ENCODE results near the gene ZNF599. TPM values are rescaled to one million over a fixed set of nuclear protein-coding genes. Genes with fewer than 3 reads are reported as not detected.

Gene ZNF599
- total RNA-seq, 2 donors from 2014 or later, result 5.3 to 5.7 TPM

- Histone ChIP-seq H3K27me3 (no peaks in the 10 kb centered on the region), H3K4me3 (no peak overlapping the region), H3K36me3 (replicated peaks in 1 of 2; ENCODE audit: insufficient read depth in 1 of 2, low read depth in 2 of 2) (no peaks in the 10 kb centered on the region), H3K27ac (no peak overlapping the region), H3K9me3 (no peaks in the 10 kb centered on the region), H3K4me1 (no peaks in the 10 kb centered on the region)
- WGBS, 2 donors, result 69 to 70% methylated on average over 9 to 11 of the region's 11 CpGs
- intact Hi-C loops (cut with DNase I), result no loop called here
- ATAC-seq (no peak), DNase-seq (no peak)
- TF ChIP-seq POLR2A (IDR thresholded peaks at IDR 0.05), result no peak
- TF ChIP-seq CTCF (IDR thresholded peaks at IDR 0.05), result no peak
Observed at GRCh38 chr19:34722353-34722752, 50.7 kb downstream of the ZNF599 start.

DNA sequence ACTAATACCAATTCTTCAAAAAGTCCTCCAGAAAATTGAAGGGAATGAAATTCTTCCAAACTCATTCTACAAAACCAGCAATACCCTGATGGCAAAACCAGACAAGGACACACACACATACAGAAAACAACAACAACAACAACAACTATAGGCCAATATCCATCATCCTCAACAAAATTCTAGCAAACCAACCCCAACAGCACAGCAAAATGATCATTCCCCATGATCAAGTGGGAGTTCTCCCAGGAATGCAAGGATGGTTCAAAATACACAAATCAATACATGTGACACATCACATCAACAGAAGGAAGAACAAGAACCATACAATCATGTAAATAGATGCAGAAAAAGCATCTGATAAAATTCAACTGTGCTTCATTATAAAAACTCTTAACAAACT lies 57.7 kb downstream of the ZNF599 start:
- intact Hi-C loops (cut with DNase I), result loop anchor here (5.0 kb wide), 1 partner anchor 213 kb away; no protein-coding TSS in a partner anchor

DNA sequence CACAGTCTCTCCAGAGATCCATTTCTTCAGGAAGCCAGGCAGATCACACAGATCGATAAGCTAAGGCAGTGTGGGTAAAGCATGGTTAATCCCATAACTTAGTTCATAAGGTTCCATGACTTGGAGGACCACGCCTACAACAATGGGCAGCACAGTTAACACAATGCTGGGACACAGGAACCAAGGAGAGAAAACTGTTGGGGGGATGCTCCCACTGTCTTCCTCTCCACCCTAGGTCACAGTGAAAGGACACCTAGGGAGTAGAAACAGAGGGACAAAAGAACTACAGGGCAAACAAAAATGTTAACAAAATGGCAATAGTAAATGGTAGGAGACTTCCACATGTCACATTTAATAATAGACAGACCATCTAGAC lies 59.8 kb downstream of the ZNF599 start:
- Histone ChIP-seq H3K27ac (no peak overlapping the region), H3K36me3 (replicated peaks in 1 of 2; ENCODE audit: insufficient read depth in 1 of 2, low read depth in 2 of 2) (no peaks in the 10 kb centered on the region), H3K27me3 (no peaks in the 10 kb centered on the region), H3K4me3 (no peak overlapping the region), H3K9me3 (no peaks in the 10 kb centered on the region), H3K4me1 (no peaks in the 10 kb centered on the region)
- WGBS, 2 donors, result 74 to 79% methylated on average over 2 of the region's 2 CpGs
- DNase-seq (no peak), ATAC-seq (no peak)
- intact Hi-C loops (cut with DNase I), result loop anchor here (5.0 kb wide), 1 partner anchor 76 kb away; no protein-coding TSS in a partner anchor
- TF ChIP-seq POLR2A (IDR thresholded peaks at IDR 0.05) (no peak), CTCF (IDR thresholded peaks at IDR 0.05) (no peak)

More for the DNA sequence above, 57.7 kb downstream of the ZNF599 start:
- H3K4me1 ChIP-seq, result no peaks in the 10 kb centered on the region
- DNase-seq (no peak), ATAC-seq (no peak)
- H3K27me3 ChIP-seq, result no peaks in the 10 kb centered on the region
- TF ChIP-seq POLR2A (IDR thresholded peaks at IDR 0.05), result no peak
- no peaks in the 10 kb centered on the region for H3K36me3 ChIP-seq (replicated peaks in 1 of 2; ENCODE audit: insufficient read depth in 1 of 2, low read depth in 2 of 2)
- H3K27ac ChIP-seq, result no peak overlapping the region
- no peak overlapping the region for H3K4me3 ChIP-seq
- no peaks in the 10 kb centered on the region for H3K9me3 ChIP-seq

DNA sequence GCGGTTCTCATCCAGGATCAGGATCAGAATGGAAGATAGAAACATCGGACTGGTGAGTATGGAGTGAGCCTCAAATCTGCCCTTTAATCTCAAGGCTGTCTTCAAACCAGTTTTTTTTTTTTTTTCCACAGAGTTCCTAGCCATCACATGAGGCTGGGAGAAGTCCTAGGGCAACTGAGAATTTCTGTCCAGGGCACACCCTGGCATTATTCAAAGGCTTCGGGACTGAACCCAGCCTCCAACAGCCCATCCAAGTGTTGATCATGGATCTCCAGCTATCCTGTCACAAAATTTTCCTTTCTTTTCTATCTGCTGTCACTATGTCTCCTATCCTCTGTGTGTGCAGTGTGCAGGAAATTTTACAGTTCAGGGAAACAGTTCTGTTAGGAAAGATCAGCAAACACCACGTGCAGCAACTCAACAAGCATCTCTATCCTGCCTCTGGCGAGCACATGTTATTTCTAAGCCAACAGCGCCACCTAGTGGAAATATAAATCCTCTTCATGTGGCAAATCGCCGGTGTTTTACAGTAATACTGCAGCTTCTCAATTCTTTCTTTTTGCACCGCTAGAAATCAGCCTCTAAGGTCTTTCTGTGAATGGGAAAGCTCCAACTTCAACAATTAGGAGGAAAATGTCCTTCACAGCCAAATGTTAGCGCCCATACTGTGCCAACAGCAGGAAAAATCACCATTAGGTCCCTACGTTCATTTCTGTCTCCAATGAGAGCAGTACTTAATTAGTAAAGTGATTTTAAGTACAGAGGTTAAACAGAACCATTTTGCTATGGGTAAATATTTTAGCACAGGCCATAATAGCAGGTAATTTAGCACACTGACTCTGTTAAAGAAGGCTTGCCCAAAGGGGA lies 60.4 kb downstream of the ZNF599 start:
- Histone ChIP-seq H3K27me3 (no peaks in the 10 kb centered on the region), H3K27ac (no peak overlapping the region), H3K4me1 (peaks cover 4% of the 10 kb centered on the region), H3K4me3 (no peak overlapping the region), H3K9me3 (no peaks in the 10 kb centered on the region), H3K36me3 (replicated peaks in 1 of 2; ENCODE audit: insufficient read depth in 1 of 2, low read depth in 2 of 2) (no peaks in the 10 kb centered on the region)
- WGBS, 2 donors, result 34 to 35% methylated on average over 11 of the region's 11 CpGs
- intact Hi-C loops (cut with DNase I), result loop anchor here (5.0 kb wide), 1 partner anchor 75 kb away; no protein-coding TSS in a partner anchor
- no peak for TF ChIP-seq POLR2A (IDR thresholded peaks at IDR 0.05)
- TF ChIP-seq CTCF (IDR thresholded peaks at IDR 0.05), result peak; percentile 57 to 93 (median 78)
- peak; percentile 74 for ATAC-seq
- DNase-seq, result peak; percentile 67 to 78 (median 68)

- 69 to 74% methylated on average over 6 of the region's 6 CpGs for WGBS, 2 donors
- no peaks in the 10 kb centered on the region for H3K9me3 ChIP-seq
- no peaks in the 10 kb centered on the region for H3K36me3 ChIP-seq (replicated peaks in 1 of 2; ENCODE audit: insufficient read depth in 1 of 2, low read depth in 2 of 2)
- peaks cover 8% of the 10 kb centered on the region for H3K4me1 ChIP-seq
- H3K27ac ChIP-seq, result no peak overlapping the region
- H3K4me3 ChIP-seq, result no peak overlapping the region
- H3K27me3 ChIP-seq, result no peaks in the 10 kb centered on the region
- intact Hi-C loops (cut with DNase I), result loop anchor here (5.0 kb wide), 1 partner anchor 75 kb away; no protein-coding TSS in a partner anchor
- ATAC-seq, result no peak
- TF ChIP-seq POLR2A (IDR thresholded peaks at IDR 0.05), result no peak
- TF ChIP-seq CTCF (IDR thresholded peaks at IDR 0.05), result no peak
- DNase-seq, result no peak
Observed at GRCh38 chr19:34711890-34712289, 61.1 kb downstream of the ZNF599 start.

Other genes with a start within 250 kb of the ZNF599 start
- 1 to 10 TPM in 1 of 2 donors, under 1 TPM in 1; 0.52 to 4.3 TPM for gene SCGB2B2, start 96.1 kb downstream of the ZNF599 start, total RNA-seq
- gene ZNF302, start 95.5 kb downstream of the ZNF599 start, total RNA-seq, result 10 to 100 TPM; 16.6 to 49.1 TPM
- 10 to 100 TPM; 11.9 to 38.6 TPM for gene ZNF181, start 39.0 kb downstream of the ZNF599 start, total RNA-seq
- 1 to 10 TPM in 1 of 2 donors, under 1 TPM in 1; 0.66 to 2.6 TPM for gene ZNF30, start 153.7 kb upstream of the ZNF599 start, total RNA-seq
- 1 to 10 TPM; 4.0 to 7.0 TPM for gene ZNF792, start 191.0 kb upstream of the ZNF599 start, total RNA-seq
- gene GRAMD1A, start 227.1 kb upstream of the ZNF599 start, total RNA-seq, result 10 to 100 TPM; 90.8 to 94.9 TPM

Measured in body of pancreas (tissue), 4 donors.